HG02678 (cell line): ENCODE results near the gene GBA3.

Source experiments
- ATAC-seq: cut with Tn5 transposase; IDR thresholded peaks from one replicate; pipeline ENCODE4 v1.9.1; 2021; ENCODE audit warnings: mild to moderate bottlenecking, moderate library complexity; ENCODE audit not compliant: unreplicated experiment

GBA3 gene

GRCh38 chr4:22778547-22779163, 85.9 kb downstream of the GBA3 start:
- no peak for ATAC-seq

- ATAC-seq = no peak
These were observed 87.6 kb downstream of the GBA3 start for GRCh38 chr4:22780317-22780716.

- ATAC-seq = no peak
These were observed 88.1 kb downstream of the GBA3 start for GRCh38 chr4:22780797-22781196.

- no peak for ATAC-seq
These were observed 95.1 kb downstream of the GBA3 start for GRCh38 chr4:22787753-22788375.

GRCh38 chr4:22790631-22791030, 97.9 kb downstream of the GBA3 start:
- ATAC-seq = no peak

GRCh38 chr4:22794732-22795131, 102.0 kb downstream of the GBA3 start:
- ATAC-seq = no peak

GRCh38 chr4:22801391-22801790, 108.7 kb downstream of the GBA3 start:
- ATAC-seq = no peak

GRCh38 chr4:22802876-22803275, 110.1 kb downstream of the GBA3 start:
- ATAC-seq = no peak

GRCh38 chr4:22803512-22803911, 110.8 kb downstream of the GBA3 start:
- no peak for ATAC-seq

GRCh38 chr4:22814906-22815305, 122.2 kb downstream of the GBA3 start:
- no peak for ATAC-seq

GRCh38 chr4:22824091-22824490, 131.4 kb downstream of the GBA3 start:
- no peak for ATAC-seq

GRCh38 chr4:22842360-22843018, 149.8 kb downstream of the GBA3 start:
- no peak for ATAC-seq

- ATAC-seq = no peak
These were observed 155.6 kb downstream of the GBA3 start for GRCh38 chr4:22848332-22848731.

GRCh38 chr4:22850055-22850454, 157.3 kb downstream of the GBA3 start:
- peak; percentile 14 for ATAC-seq

GRCh38 chr4:22850630-22851029, 157.9 kb downstream of the GBA3 start:
- ATAC-seq = peak; percentile 90

GRCh38 chr4:22857411-22857810, 164.7 kb downstream of the GBA3 start:
- no peak for ATAC-seq

- ATAC-seq = no peak
These were observed 166.6 kb downstream of the GBA3 start for GRCh38 chr4:22859318-22859717.
